Measurements from ENCODE around the gene PKP4.
"Not testable (repeated sequence)": the region's sequence is repeated elsewhere in the genome, so short reads cannot be mapped to it uniquely, and the experiment has no call there.

GRCh38 chr2:158473300-158473699 lies 16.5 kb downstream of the PKP4 start:
- not testable (repeated sequence) for TF ChIP-seq EZH2 (IDR thresholded peaks at IDR 0.05; ENCODE audit: low read depth, unreplicated experiment); CTCF (conservative IDR thresholded peaks at IDR 0.05; ENCODE audit: low read depth in 2 of 2); ETS1 (IDR thresholded peaks at IDR 0.05); POLR2AphosphoS5 (IDR thresholded peaks at IDR 0.05; ENCODE audit: low read depth); REST (IDR thresholded peaks at IDR 0.05; ENCODE audit: unreplicated experiment); ZNF462 (CRISPR knock-in tag; IDR thresholded peaks at IDR 0.05); EZH2phosphoT487 (IDR thresholded peaks at IDR 0.05; ENCODE audit: unreplicated experiment); ZNF331 (CRISPR knock-in tag; IDR thresholded peaks at IDR 0.05; ENCODE audit: low read depth); CREB1 (CRISPR knock-in tag; IDR thresholded peaks at IDR 0.05; ENCODE audit: low read depth); STAT1 (IDR thresholded peaks at IDR 0.05; ENCODE audit: unreplicated experiment); JUNB (IDR thresholded peaks at IDR 0.05; ENCODE audit: unreplicated experiment); NANOG (IDR thresholded peaks at IDR 0.05; ENCODE audit: borderline replicate concordance); ZNF114 (CRISPR knock-in tag; IDR thresholded peaks at IDR 0.05)
